NCI-H345 treated with DMSO at 0.1 percent for 48 hours (cell line): ENCODE results near the gene FAM228A.

Source experiments
- DNase-seq: peaks from one replicate; lab custom pipeline; 2025; ENCODE audit not compliant: unreplicated experiment; lab: John Stamatoyannopoulos, UW

FAM228A gene

GRCh38 chr2:24222946-24223345, 48.1 kb downstream of the FAM228A start:
- DNase-seq = no peak

GRCh38 chr2:24225499-24226242, 50.8 kb downstream of the FAM228A start:
- DNase-seq = no peak

- peak; percentile 46 for DNase-seq
Observed at GRCh38 chr2:24228470-24228869, 53.6 kb downstream of the FAM228A start.

GRCh38 chr2:24231461-24231881, 56.6 kb downstream of the FAM228A start:
- DNase-seq = no peak

- DNase-seq = no peak
Observed at GRCh38 chr2:24233321-24233720, 58.5 kb downstream of the FAM228A start.

GRCh38 chr2:24237313-24237712, 62.5 kb downstream of the FAM228A start:
- no peak for DNase-seq

- DNase-seq = peak; percentile 95
Observed at GRCh38 chr2:24238158-24238557, 63.3 kb downstream of the FAM228A start.

GRCh38 chr2:24239553-24239952, 64.7 kb downstream of the FAM228A start:
- DNase-seq = no peak
